H1 (cell line): ENCODE measurements around the gene DVL1. TPM values are rescaled to one million over a fixed set of nuclear protein-coding genes. Genes with fewer than 3 reads are reported as not detected.

Source experiments
- CHD7 ChIP-seq: fragments of 300-600 bp; sonication (generic); IDR thresholded peaks from 2 replicates; pipeline ENCODE4 v1.7.1; 2012; ENCODE audit warnings: low read length, moderate library complexity, mild to moderate bottlenecking, inconsistent platforms; ENCODE audit not compliant: insufficient replicate concordance
- polyA plus RNA-seq, 7 experiments: library from polyadenylated mRNA; depleted of rRNA in 3 of 7; stranded (reverse) in 5 of 7; unstranded in 2 of 7; fragments of >200 nt in 5 of 7; fragments of 200-250 nt in 2 of 7; gene quantifications; 1 replicate in 5 of 7; 2 replicates in 1 of 7; 4 replicates in 1 of 7; pipeline versions ENCODE4 v1.2.1 to v1.2.3, GENCODE V29; 2011 to 2013; ENCODE audit warnings: missing spikeins in 2 of 7, mixed read lengths in 2 of 7
- total RNA-seq: library from RNA; stranded (reverse); fragmentation: NEBNext Ultra II Directional; extraction: Animal tissue kit (Norgen Biotek cat#: 25700); gene quantifications from 2 replicates; pipeline ENCODE4 v1.2.1, GENCODE V29; 2021

DVL1 gene
- total and polyA plus RNA-seq, 2 of the 8 experiments (the other 6 are each of a cell fraction or from before 2014, with no cell fraction given): 39.4 to 58.9 TPM

- no peak for TF ChIP-seq CHD7
Measured at GRCh38 chr1:1295154-1295923, 53.9 kb downstream of the DVL1 start (continued).
